Astrocyte (in vitro differentiated cells and primary cell): ENCODE results near the gene L3MBTL4. TPM values are rescaled to one million over a fixed set of nuclear protein-coding genes. Genes with fewer than 3 reads are reported as not detected.
"Not testable (repeated sequence)": the region's sequence is repeated elsewhere in the genome, so short reads cannot be mapped to it uniquely, and the experiment has no call there.

Experiments
- DNase-seq: peaks from one replicate; pipeline ENCODE4 v3.0.0-alpha.2; 2010; ENCODE audit warnings: low read depth
- FAIRE-seq: peaks from 2 replicates; lab custom pipeline; 2011; peaks lifted over from hg19 to GRCh38; lab: Jason Lieb, UNC
- H2AFZ ChIP-seq: 2 replicates; pipeline ENCODE4 v1.6.0; 2012; ENCODE audit warnings: low read depth, low read length, inconsistent platforms
- H3K27ac ChIP-seq: 2 replicates; pipeline ENCODE4 v1.5.1; 2011; ENCODE audit warnings: low read depth, low read length, inconsistent platforms
- H3K27me3 ChIP-seq: 2 replicates; pipeline ENCODE4 v1.6.0; 2011; ENCODE audit warnings: low read length, inconsistent platforms; ENCODE audit not compliant: insufficient read depth
- H3K36me3 ChIP-seq: 2 replicates; pipeline ENCODE4 v1.5.1; 2011; ENCODE audit warnings: low read length, inconsistent platforms; ENCODE audit not compliant: insufficient read depth
- H3K4me1 ChIP-seq: 2 replicates; pipeline ENCODE4 v1.5.1; 2011; ENCODE audit warnings: low read length, inconsistent platforms; ENCODE audit not compliant: insufficient read depth
- H3K4me2 ChIP-seq: 2 replicates; pipeline ENCODE4 v1.6.0; 2012; ENCODE audit warnings: low read length, inconsistent platforms
- H3K4me3 ChIP-seq: 2 replicates; pipeline ENCODE4 v1.5.1; 2011; ENCODE audit warnings: low read depth, mild to moderate bottlenecking, low read length, inconsistent platforms; ENCODE audit not compliant: insufficient read depth
- H3K79me2 ChIP-seq: 2 replicates; pipeline ENCODE4 v1.6.0; 2012; ENCODE audit warnings: mild to moderate bottlenecking, low read length, inconsistent platforms; ENCODE audit not compliant: insufficient read depth
- H3K9ac ChIP-seq: 2 replicates; pipeline ENCODE4 v1.6.0; 2012; ENCODE audit warnings: mild to moderate bottlenecking, low read length, inconsistent platforms
- H3K9me3 ChIP-seq: 2 replicates; pipeline ENCODE4 v1.5.1; 2012; ENCODE audit warnings: low read depth, mild to moderate bottlenecking, low read length, inconsistent platforms; ENCODE audit not compliant: insufficient read depth
- H4K20me1 ChIP-seq: 2 replicates; pipeline ENCODE4 v1.6.0; 2012; ENCODE audit warnings: low read length, inconsistent platforms; ENCODE audit not compliant: insufficient read depth
- H3K27ac Mint-ChIP-seq: one replicate; pipeline ENCODE4 v1.8.0; 2021; ENCODE audit warnings: mild to moderate bottlenecking, mixed read lengths; ENCODE audit not compliant: unreplicated experiment
- H3K27me3 Mint-ChIP-seq: one replicate; pipeline ENCODE4 v1.8.0; 2021; ENCODE audit warnings: low read depth, mixed read lengths; ENCODE audit not compliant: unreplicated experiment
- H3K36me3 Mint-ChIP-seq: one replicate; pipeline ENCODE4 v1.8.0; 2021; ENCODE audit warnings: low read depth, mixed read lengths; ENCODE audit not compliant: unreplicated experiment
- H3K4me1 Mint-ChIP-seq: one replicate; pipeline ENCODE4 v1.8.0; 2021; ENCODE audit warnings: low read depth, mixed read lengths; ENCODE audit not compliant: unreplicated experiment
- H3K4me3 Mint-ChIP-seq: one replicate; pipeline ENCODE4 v1.8.0; 2021; ENCODE audit warnings: mild to moderate bottlenecking, moderate library complexity, mixed read lengths; ENCODE audit not compliant: unreplicated experiment
- H3K9me3 Mint-ChIP-seq: one replicate; pipeline ENCODE4 v1.8.0; 2021; ENCODE audit warnings: mild to moderate bottlenecking, mixed read lengths; ENCODE audit not compliant: unreplicated experiment
- CTCF ChIP-seq: IDR thresholded peaks from 2 replicates; pipeline ENCODE4 v1.5.1; 2011; ENCODE audit warnings: low read depth, mild to moderate bottlenecking, inconsistent platforms, low read length, moderate library complexity; ENCODE audit not compliant: insufficient read depth
- EZH2 ChIP-seq: IDR thresholded peaks from 2 replicates; pipeline ENCODE4 v1.6.1; 2012; ENCODE audit warnings: mild to moderate bottlenecking, low read length, inconsistent platforms; ENCODE audit not compliant: insufficient read depth
- total RNA-seq: library from RNA; stranded (reverse); gene quantifications from 2 replicates; pipeline ENCODE4 v1.2.1, GENCODE V29; 2021

The L3MBTL4 gene
- total RNA-seq, 1 donor from 2014 or later, result 0.52 TPM

- H3K9me3 ChIP-seq, result no peaks in the 10 kb centered on the region
- no peaks in the 10 kb centered on the region for H3K27me3 ChIP-seq
- Mint-ChIP-seq H3K4me1 (no peaks in the 10 kb centered on the region), H3K36me3 (no peaks in the 10 kb centered on the region), H3K27me3 (peaks cover 6% of the 10 kb centered on the region), H3K9me3 (peaks cover 5% of the 10 kb centered on the region), H3K27ac (no peak overlapping the region), H3K4me3 (no peak overlapping the region)
- H3K9ac ChIP-seq, result no peak overlapping the region
- TF ChIP-seq EZH2 (no peak), CTCF (no peak)
- DNase-seq, result no peak
- no peak overlapping the region for H2AFZ ChIP-seq
- H3K79me2 ChIP-seq, result no peaks in the 10 kb centered on the region
- H3K36me3 ChIP-seq, result no peaks in the 10 kb centered on the region
- no peak for FAIRE-seq
- H3K4me2 ChIP-seq, result no peak overlapping the region
- H3K4me3 ChIP-seq, result no peak overlapping the region
- no peaks in the 10 kb centered on the region for H3K4me1 ChIP-seq
- no peak overlapping the region for H3K27ac ChIP-seq
- no peaks in the 10 kb centered on the region for H4K20me1 ChIP-seq
Observed at GRCh38 chr18:6266212-6266611, 148.5 kb downstream of the L3MBTL4 start.

- H3K36me3 ChIP-seq, result no peaks in the 10 kb centered on the region
- no peak overlapping the region for H2AFZ ChIP-seq
- H3K27ac ChIP-seq, result no peak overlapping the region
- peaks cover 4% of the 10 kb centered on the region for H3K4me1 Mint-ChIP-seq
- TF ChIP-seq EZH2, result no peak
- TF ChIP-seq CTCF, result no peak
- DNase-seq (no peak), FAIRE-seq (no peak)
- H3K9me3 ChIP-seq, result no peaks in the 10 kb centered on the region
- no peak overlapping the region for H3K9ac ChIP-seq
- no peaks in the 10 kb centered on the region for H3K36me3 Mint-ChIP-seq
- H3K79me2 ChIP-seq, result no peaks in the 10 kb centered on the region
- H4K20me1 ChIP-seq, result no peaks in the 10 kb centered on the region
- H3K27me3 Mint-ChIP-seq, result no peaks in the 10 kb centered on the region
- no peak overlapping the region for H3K4me3 Mint-ChIP-seq
- no peaks in the 10 kb centered on the region for H3K4me1 ChIP-seq
- no peak overlapping the region for H3K4me3 ChIP-seq
- H3K27ac Mint-ChIP-seq, result no peak overlapping the region
- peaks cover 10% of the 10 kb centered on the region for H3K9me3 Mint-ChIP-seq
- H3K27me3 ChIP-seq, result no peaks in the 10 kb centered on the region
- H3K4me2 ChIP-seq, result no peak overlapping the region
Observed at GRCh38 chr18:6261938-6262337, 152.8 kb downstream of the L3MBTL4 start.

GRCh38 chr18:6259324-6259723 is 155.4 kb downstream of the L3MBTL4 start:
- H3K27me3 ChIP-seq, H3K4me3 Mint-ChIP-seq, H3K9me3 Mint-ChIP-seq, H3K9me3 ChIP-seq, H3K27me3 Mint-ChIP-seq, H3K27ac ChIP-seq, H3K4me3 ChIP-seq, H4K20me1 ChIP-seq, FAIRE-seq, H3K36me3 ChIP-seq, H2AFZ ChIP-seq, DNase-seq, H3K4me1 ChIP-seq, H3K27ac Mint-ChIP-seq, H3K4me2 ChIP-seq, H3K79me2 ChIP-seq, H3K36me3 Mint-ChIP-seq, H3K9ac ChIP-seq: not testable (repeated sequence)
- peaks cover 19% of the 10 kb centered on the region for H3K4me1 Mint-ChIP-seq
